Fibroblast of the aortic adventitia (primary cell): ENCODE data around the gene OSBPL7. TPM values are rescaled to one million over a fixed set of nuclear protein-coding genes. Genes with fewer than 3 reads are reported as not detected.

Experiments used
- DNase-seq: peaks from one replicate; pipeline ENCODE4 v3.0.0-alpha.2; 2010; ENCODE audit warnings: low read depth
- H3K4me3 ChIP-seq: 2 replicates; pipeline ENCODE4 v1.5.1; 2011; ENCODE audit warnings: low read depth, mild to moderate bottlenecking, control low read depth, low read length, moderate library complexity
- CTCF ChIP-seq: IDR thresholded peaks from 2 replicates; pipeline ENCODE4 v1.5.1; 2011; ENCODE audit warnings: mild to moderate bottlenecking, low read length, control low read depth, inconsistent platforms; ENCODE audit not compliant: insufficient read depth
- total RNA-seq: library from RNA; depleted of rRNA; stranded (reverse); fragments of >200 nt; gene quantifications from 2 replicates; pipeline ENCODE4 v1.2.3, GENCODE V29; 2012; ENCODE audit warnings: low replicate concordance

OSBPL7 gene
- total RNA-seq, 1 donor, result 6.1 TPM

DNA sequence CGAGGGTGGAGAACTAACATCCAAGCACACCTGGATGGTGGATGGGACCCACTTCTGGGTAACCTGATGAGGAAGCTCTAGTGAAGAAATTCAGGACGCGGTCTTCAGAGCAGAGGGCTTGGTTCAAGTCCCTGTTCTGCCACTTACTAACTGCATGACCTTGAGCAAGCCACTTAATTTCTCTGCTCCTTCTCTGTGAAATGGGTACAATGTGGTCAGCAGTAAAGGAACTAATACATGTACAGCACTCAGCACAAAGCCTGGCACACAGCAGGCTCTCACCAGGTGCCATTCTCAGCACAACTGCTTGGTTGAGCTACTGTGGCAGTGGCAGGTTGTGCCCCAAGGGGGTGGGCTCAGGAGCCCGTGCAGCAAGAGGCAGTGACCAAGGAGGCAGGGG lies 1.9 kb upstream of the OSBPL7 start:
- no peak for TF ChIP-seq CTCF
- DNase-seq, result no peak

DNA sequence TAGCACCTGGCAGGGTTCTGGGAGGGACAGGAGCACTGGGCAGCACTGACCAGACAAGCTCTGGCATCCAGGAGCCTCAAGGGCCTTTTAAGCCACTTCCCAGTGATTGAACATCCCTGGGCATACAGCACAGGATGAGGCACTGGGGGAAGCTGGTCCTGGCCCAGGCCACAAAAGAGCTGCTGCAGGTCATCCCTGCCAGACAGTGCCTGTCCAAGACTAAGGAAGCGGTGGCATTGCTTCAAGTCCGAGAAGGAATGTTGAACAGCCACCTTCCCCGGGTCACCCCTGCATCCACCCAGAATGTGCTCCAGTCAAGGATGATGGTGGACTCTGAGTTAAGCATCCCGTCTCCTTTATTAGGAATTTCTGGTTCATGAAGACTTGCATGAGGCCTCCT lies 1.2 kb upstream of the OSBPL7 start:
- no peak for TF ChIP-seq CTCF
- H3K4me3 ChIP-seq, result no peak overlapping the region
- DNase-seq, result no peak

More for the DNA sequence above, 1.9 kb upstream of the OSBPL7 start:
- no peak overlapping the region for H3K4me3 ChIP-seq

DNA sequence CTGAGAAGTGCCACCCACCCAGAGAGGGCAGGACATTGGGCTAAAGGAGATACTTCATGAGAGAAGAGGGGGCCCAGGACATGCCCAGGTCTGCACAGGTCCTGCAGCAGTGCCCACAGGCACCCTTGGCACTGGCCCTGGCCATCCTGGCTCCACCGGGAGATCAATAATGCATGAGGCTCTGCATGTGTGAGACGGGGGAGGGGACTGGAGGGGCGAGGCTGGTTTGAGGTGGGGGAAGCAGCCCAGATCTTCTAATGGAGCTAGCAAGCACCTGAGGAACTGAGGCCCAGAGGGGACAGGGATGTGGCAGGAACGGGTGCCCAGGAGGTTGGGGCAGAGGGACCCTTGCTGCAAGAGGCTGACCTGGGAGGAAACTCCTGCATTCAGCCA lies 567 bp downstream of the OSBPL7 start:
- no peak for DNase-seq
- peak overlapping the region; percentile 91 for H3K4me3 ChIP-seq
- no peak for TF ChIP-seq CTCF

- H3K4me3 ChIP-seq, result peak overlapping the region; percentile 91
- TF ChIP-seq CTCF, result no peak
- DNase-seq, result no peak
These were observed 1.4 kb downstream of the OSBPL7 start for GRCh38 chr17:47820033-47820789.

DNA sequence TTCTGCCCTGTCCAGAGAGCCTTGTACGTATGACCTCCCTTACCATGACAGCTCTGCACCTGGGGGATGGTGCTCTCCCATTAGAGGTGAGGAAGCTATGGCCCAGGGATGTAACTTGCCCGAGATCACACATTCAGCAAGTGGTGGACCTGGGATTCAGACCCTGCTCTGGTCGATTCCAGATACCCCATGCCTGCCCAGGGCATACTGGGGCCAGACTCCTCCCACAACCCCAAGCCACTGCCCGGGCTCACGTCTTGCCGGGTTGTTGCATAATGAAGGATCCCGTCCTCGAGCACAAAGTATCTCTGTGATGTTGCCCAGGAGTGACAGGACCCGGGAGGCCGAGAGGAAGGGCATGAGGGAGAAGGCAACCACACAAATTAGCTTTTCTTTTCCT lies 2.1 kb downstream of the OSBPL7 start:
- TF ChIP-seq CTCF, result no peak
- no peak overlapping the region for H3K4me3 ChIP-seq
- no peak for DNase-seq

GRCh38 chr17:47818002-47818695 lies 3.4 kb downstream of the OSBPL7 start:
- DNase-seq, result no peak
- no peak for TF ChIP-seq CTCF
- no peak overlapping the region for H3K4me3 ChIP-seq

DNA sequence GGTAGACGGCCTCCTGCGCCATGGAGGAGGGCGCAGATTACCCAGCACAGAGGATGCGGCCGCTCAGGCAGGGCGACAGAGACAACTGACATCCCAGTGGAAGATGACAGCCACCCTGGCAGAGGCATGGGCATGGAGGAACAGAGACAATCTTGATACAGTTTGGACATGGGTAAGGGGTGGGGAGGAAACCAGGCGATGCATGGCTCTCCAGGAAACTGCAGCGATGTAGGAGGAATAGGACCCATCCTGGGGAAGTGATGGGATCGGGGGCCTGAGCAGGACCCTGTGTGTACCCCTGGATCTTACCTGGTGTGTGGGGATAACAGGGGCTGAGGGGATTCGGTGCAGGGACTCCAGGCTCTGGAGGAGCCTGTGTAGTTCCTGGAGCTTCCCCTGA lies 4.6 kb downstream of the OSBPL7 start:
- no peak for TF ChIP-seq CTCF
- no peak for DNase-seq
- no peak overlapping the region for H3K4me3 ChIP-seq
